GM12878 (cell line): ENCODE results near the gene ZNF142. TPM values are rescaled to one million over a fixed set of nuclear protein-coding genes. Genes with fewer than 3 reads are reported as not detected.

Experiments
- ATAC-seq: fragments of 200-7000 bp; cut with Tn5 transposase; 3 replicates; pipeline ENCODE4 v1.9.1; 2020; ENCODE audit warnings: mild to moderate bottlenecking, moderate library complexity
- BruUV-seq: library from RNA; stranded (reverse); fragments of 400-500 nt; replicated peaks from 2 replicates; lab custom pipeline; 2021; lab: Mats Ljungman, UMichigan
- CTCF ChIA-PET: fragments of 300-600 bp; sonication (Branson Sonifier 250); formaldehyde crosslinking; extraction: SDS; loops from one replicate; lab custom pipeline; 2021; ENCODE audit warnings: inconsistent platforms; lab: Yijun Ruan, JAX
- POLR2A ChIA-PET: fragments of 350-600 bp; formaldehyde crosslinking; extraction: SDS; loops from one replicate; lab custom pipeline; 2021; ENCODE audit warnings: inconsistent platforms; lab: Charles Lee
- RAD21 ChIA-PET: fragments of 300-600 bp; sonication (Branson Sonifier 250); formaldehyde crosslinking; loops from one replicate; lab custom pipeline; 2023; ENCODE audit warnings: antibody characterized with exemption; ENCODE audit not compliant: unreplicated experiment; lab: Charles Lee
- SMC1A ChIA-PET: fragments of 300-600 bp; sonication (Branson Sonifier 250); formaldehyde crosslinking; loops from one replicate; lab custom pipeline; 2023; ENCODE audit not compliant: unreplicated experiment, uncharacterized antibody; lab: Charles Lee
- DNase-seq: peaks from one replicate; pipeline ENCODE4 v3.0.0-alpha.2; 2011; ENCODE audit warnings: low read depth, low spot score
- FAIRE-seq: peaks from 3 replicates; lab custom pipeline; 2011; peaks lifted over from hg19 to GRCh38; lab: Jason Lieb, UNC
- H2AFZ ChIP-seq: 2 replicates; pipeline ENCODE4 v1.6.0; 2011; ENCODE audit warnings: low read depth, low read length, control low read depth; ENCODE audit not compliant: control insufficient read depth
- H3K27ac ChIP-seq: 2 replicates; pipeline ENCODE4 v1.5.1; 2011; ENCODE audit warnings: control low read depth; ENCODE audit not compliant: control insufficient read depth, insufficient read depth
- H3K27me3 ChIP-seq, 2 experiments: replicated peaks in 1 of 2; 2 replicates each; pipeline versions ENCODE4 v1.6.0 to v1.6.1; 2011; ENCODE audit warnings: low read length in 1 of 2; ENCODE audit not compliant: control insufficient read depth in 2 of 2, insufficient read depth in 2 of 2
- H3K36me3 ChIP-seq, 2 experiments: 2 replicates each; pipeline ENCODE4 v1.5.1; 2011; ENCODE audit warnings: low read length in 1 of 2; ENCODE audit not compliant: control insufficient read depth in 2 of 2, insufficient read depth in 2 of 2
- H3K4me1 ChIP-seq: 2 replicates; pipeline ENCODE4 v1.6.1; 2011; ENCODE audit warnings: mild to moderate bottlenecking, low read length, moderate library complexity, mixed read lengths; ENCODE audit not compliant: control insufficient read depth, insufficient read depth
- H3K4me2 ChIP-seq: 2 replicates; pipeline ENCODE4 v1.6.0; 2011; ENCODE audit warnings: control low read depth; ENCODE audit not compliant: control insufficient read depth, insufficient read depth
- H3K4me3 ChIP-seq: fragments of 200-600 bp; sonication (generic); 2 replicates; pipeline ENCODE4 v1.5.1; 2016
- H3K79me2 ChIP-seq: 2 replicates; pipeline ENCODE4 v1.6.0; 2011; ENCODE audit warnings: low read length; ENCODE audit not compliant: control insufficient read depth, insufficient read depth
- H3K9ac ChIP-seq: 2 replicates; pipeline ENCODE4 v1.8.0; 2011; ENCODE audit warnings: low read length, control low read depth, mixed read lengths; ENCODE audit not compliant: control insufficient read depth, insufficient read depth
- H3K9me3 ChIP-seq: replicated peaks from 3 replicates; pipeline ENCODE4 v1.5.1; 2011; ENCODE audit warnings: mild to moderate bottlenecking, low read length; ENCODE audit not compliant: control insufficient read depth, insufficient read depth
- H4K20me1 ChIP-seq: 2 replicates; pipeline ENCODE4 v1.6.0; 2011; ENCODE audit not compliant: control insufficient read depth, insufficient read depth
- KAT2A ChIP-seq: conservative IDR thresholded peaks from 2 replicates; pipeline ENCODE4 v1.6.1; 2011; ENCODE audit warnings: low read depth, low read length; ENCODE audit not compliant: control insufficient read depth
- POLR2AphosphoS5 ChIP-seq: IDR thresholded peaks from 2 replicates; pipeline ENCODE4 v1.6.1; 2011; ENCODE audit warnings: mild to moderate bottlenecking, low read length, inconsistent platforms
- WGBS: methylation state at CpG from one replicate; pipeline ENCODE4 v1.1.6; 2016; ENCODE audit warnings: low lambda C conversion rate; ENCODE audit not compliant: insufficient replicate concordance, insufficient coverage; ENCODE audit errors: missing lambda C conversion rate; 5-methylcytosine and 5-hydroxymethylcytosine counted together
- in situ Hi-C: fragments of 300-500 bp; cut with MboI; formaldehyde crosslinking; loops from 9 replicates; pipeline ENCODE4 v1.14.3; 2018; ENCODE audit warnings: mixed read lengths
- intact Hi-C: fragments of 100-400 bp; cut with micrococcal nuclease; formaldehyde crosslinking; loops from one replicate; pipeline ENCODE4 v1.14.2; 2022; ENCODE audit not compliant: unreplicated experiment
- polyA plus RNA-seq, 11 experiments: library from polyadenylated mRNA; depleted of rRNA in 4 of 11; unstranded in 6 of 11; stranded (reverse) in 5 of 11; fragments of >200 nt; fragmentation: Nextera tagmentation in 4 of 11; fragmentation: Illumina TruSeq in 1 of 11; extraction: Ambion mirVana in 4 of 11; extraction: Trizol in 1 of 11; gene quantifications; 1 replicate in 1 of 11; 2 replicates in 10 of 11; pipeline versions ENCODE4 v1.2.1 to v1.2.3, GENCODE V29; 2011 to 2016; ENCODE audit warnings: inconsistent platforms in 2 of 11, missing spikeins in 2 of 11, low read depth in 1 of 11
- total RNA-seq, 4 experiments: library from RNA; depleted of rRNA in 3 of 4; stranded (reverse); fragments of >200 nt in 3 of 4; fragmentation: Illumina TruSeq in 1 of 4; extraction: Trizol in 1 of 4; gene quantifications; 2 replicates each; pipeline versions ENCODE4 v1.2.1 to v1.2.3, GENCODE V29; 2013 to 2021
- TF ChIP-seq, protein P1 (sequence below): IDR thresholded peaks from 2 replicates; pipeline ENCODE4 v1.6.1; 2011; ENCODE audit warnings: borderline replicate concordance, low read depth, mild to moderate bottlenecking, moderate library complexity, low read length; ENCODE audit not compliant: insufficient read depth, poor library complexity, severe bottlenecking
- TF ChIP-seq, protein P2 (sequence below): fragments of 450-650 bp; IDR thresholded peaks from 2 replicates; pipeline ENCODE4 v1.6.1; 2017; ENCODE audit warnings: low read depth, mild to moderate bottlenecking, moderate library complexity

ZNF142 gene
- total and polyA plus RNA-seq, 10 of the 15 experiments (the other 5 are each of a cell fraction or from before 2014, with no cell fraction given): 1.3 to 40.9 (median 15.0) TPM

DNA sequence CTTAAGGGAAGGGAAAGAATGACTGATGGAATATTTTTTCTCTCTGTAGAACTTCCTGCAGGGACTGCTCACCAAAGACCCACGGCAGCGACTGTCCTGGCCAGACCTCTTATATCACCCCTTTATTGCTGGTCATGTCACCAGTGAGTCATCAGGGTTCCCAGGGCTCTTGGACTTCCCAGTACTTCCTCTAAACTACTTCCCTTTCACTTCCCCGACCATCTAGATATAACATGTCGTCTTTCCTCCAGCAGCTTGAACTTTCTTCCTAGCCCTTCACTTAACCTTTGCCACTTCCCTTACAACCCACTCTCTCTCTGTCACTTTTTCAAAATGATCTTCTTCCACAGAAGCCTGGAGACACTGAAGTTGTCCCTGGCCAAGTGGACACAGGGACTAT lies 19.7 kb upstream of the ZNF142 start:
- 47% methylated on average over 4 of the region's 4 CpGs for WGBS
- H3K4me1 ChIP-seq: no peaks in the 10 kb centered on the region
- no peaks in the 10 kb centered on the region for H4K20me1 ChIP-seq
- ATAC-seq: no peak
- SMC1A ChIA-PET: interaction anchor here (1.5 kb wide), 1 partner anchor 8 kb away, joined by 3 read pairs; no protein-coding TSS in a partner anchor
- H3K36me3 ChIP-seq: no peaks in the 10 kb centered on the region
- H3K4me3 ChIP-seq: no peak overlapping the region
- no peak overlapping the region for H3K9ac ChIP-seq
- FAIRE-seq: no peak
- POLR2A ChIA-PET: no interaction called here
- no TSS peak for BruUV-seq
- RAD21 ChIA-PET: no interaction called here
- H3K27ac ChIP-seq: no peak overlapping the region
- no peaks in the 10 kb centered on the region for H3K27me3 ChIP-seq
- no peak overlapping the region for H3K4me2 ChIP-seq
- TF ChIP-seq, protein P1, sequence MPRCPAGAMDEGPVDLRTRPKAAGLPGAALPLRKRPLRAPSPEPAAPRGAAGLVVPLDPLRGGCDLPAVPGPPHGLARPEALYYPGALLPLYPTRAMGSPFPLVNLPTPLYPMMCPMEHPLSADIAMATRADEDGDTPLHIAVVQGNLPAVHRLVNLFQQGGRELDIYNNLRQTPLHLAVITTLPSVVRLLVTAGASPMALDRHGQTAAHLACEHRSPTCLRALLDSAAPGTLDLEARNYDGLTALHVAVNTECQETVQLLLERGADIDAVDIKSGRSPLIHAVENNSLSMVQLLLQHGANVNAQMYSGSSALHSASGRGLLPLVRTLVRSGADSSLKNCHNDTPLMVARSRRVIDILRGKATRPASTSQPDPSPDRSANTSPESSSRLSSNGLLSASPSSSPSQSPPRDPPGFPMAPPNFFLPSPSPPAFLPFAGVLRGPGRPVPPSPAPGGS: no peak
- TF ChIP-seq POLR2AphosphoS5 (no peak), KAT2A (no peak)
- TF ChIP-seq, protein P2, sequence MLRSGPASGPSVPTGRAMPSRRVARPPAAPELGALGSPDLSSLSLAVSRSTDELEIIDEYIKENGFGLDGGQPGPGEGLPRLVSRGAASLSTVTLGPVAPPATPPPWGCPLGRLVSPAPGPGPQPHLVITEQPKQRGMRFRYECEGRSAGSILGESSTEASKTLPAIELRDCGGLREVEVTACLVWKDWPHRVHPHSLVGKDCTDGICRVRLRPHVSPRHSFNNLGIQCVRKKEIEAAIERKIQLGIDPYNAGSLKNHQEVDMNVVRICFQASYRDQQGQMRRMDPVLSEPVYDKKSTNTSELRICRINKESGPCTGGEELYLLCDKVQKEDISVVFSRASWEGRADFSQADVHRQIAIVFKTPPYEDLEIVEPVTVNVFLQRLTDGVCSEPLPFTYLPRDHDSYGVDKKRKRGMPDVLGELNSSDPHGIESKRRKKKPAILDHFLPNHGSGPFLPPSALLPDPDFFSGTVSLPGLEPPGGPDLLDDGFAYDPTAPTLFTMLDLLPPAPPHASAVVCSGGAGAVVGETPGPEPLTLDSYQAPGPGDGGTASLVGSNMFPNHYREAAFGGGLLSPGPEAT: no peak
- TF ChIP-seq, all 136 proteins: peak for 0
- in situ Hi-C loops (no loop called here), intact Hi-C loops (no loop called here)
- H2AFZ ChIP-seq: no peak overlapping the region
- no peaks in the 10 kb centered on the region for H3K9me3 ChIP-seq
- no peaks in the 10 kb centered on the region for H3K79me2 ChIP-seq
- no peak for DNase-seq
- CTCF ChIA-PET: no interaction called here
